ENCODE results near the gene MLLT1.
A peak's percentile ranks its signal among the peaks of the same experiment; 100 is the strongest.

The MLLT1 gene

DNA sequence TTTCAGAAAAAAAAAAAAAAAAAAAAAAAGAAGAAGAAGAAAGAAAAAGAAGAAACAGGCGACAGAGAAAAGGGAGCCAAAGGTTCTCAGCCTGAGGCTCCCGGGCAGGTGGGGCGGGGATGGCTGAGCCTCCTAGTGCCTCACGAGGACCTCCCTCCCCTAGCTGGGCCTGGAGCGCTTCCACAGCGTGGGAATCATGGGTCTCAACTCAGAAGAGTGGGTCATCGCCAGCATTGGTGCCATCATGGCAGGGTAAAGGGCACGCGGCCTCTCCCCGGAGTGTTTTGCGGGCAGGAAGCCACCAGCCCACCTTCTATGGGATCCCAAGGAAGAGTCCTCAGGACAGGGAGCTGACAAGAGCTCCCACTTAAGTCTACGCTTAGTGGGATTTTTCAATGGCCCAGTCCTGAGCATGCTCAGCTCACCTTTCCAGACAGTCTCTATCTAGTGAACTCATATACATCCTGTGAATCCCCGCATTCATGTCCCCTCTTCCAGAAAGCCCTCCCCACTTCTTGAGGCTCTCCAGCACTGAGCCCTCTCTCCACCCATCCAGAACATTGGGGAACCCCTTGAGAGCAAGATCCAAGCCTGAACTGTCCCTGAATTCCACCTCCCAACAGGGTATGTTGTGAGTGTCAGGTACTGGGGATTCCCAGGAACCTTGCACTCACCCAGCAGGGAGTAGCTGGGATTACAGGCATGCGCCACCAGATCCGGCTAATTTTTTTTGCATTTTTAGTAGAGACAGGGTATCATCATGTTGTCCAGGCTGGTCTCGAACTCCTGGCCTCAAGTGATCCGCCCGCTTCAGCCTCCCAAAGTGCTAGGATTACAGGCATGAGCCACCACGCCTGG is 74.7 kb downstream of the MLLT1 start:
- DNase-seq, result no peak

- no peak for DNase-seq
Observed at GRCh38 chr19:6204212-6204611, 75.6 kb downstream of the MLLT1 start.

DNA sequence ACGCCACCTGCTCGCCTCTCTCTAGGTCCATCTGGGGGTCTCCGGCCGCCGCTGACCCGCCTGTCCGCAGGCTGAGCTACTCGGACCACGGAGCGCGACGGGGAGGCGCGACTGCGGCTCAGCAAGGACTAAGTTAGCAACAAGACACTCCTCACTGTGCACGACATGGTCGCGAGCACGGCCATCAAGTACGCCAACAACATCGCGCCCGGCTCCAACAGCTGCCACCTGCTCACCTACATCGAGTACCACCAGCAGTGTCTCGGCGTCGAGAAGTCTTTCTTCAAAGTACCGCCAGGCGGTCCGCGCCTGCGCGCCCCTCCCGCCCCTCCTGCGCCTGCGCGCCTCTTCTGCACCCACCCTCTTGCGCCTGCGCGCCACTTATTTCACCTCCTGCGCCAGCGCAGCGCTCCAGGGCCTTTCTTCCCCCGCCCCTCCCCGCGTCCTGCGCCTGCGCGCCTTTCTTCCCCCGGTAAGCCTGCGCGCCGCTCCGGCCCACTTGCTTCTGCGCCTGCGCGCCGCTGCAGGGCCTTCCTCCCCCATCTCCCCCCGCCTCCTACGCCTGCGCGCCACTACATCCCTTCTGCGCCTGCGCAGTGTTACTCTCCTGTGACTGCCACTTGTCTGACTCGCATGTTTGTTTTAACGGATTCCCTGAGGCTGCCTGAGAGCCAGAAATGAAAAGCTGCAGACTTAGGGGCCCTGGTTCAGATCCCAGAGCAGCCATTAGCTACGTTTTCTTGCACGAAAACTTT is 80.4 kb downstream of the MLLT1 start:
- DNase-seq, result peak; percentile 94 to 96

DNA sequence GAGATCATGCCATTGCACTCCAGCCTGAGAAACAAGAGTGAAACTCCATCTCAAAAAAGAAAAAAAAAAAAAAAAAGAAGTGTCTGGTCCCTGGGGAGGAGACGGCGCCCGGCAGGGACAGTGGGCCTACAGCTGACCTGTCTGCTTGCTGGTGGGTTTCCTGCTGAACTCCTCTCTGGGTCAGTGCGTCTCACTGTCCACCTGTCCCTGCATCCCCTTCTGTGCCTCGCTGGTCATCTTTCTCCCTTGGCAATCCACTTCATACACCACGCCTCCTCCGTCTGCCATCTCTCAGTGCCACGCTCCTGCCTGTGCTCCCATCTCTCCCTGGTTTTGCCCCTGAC is 80.9 kb downstream of the MLLT1 start:
- DNase-seq, result no peak

- no peak for DNase-seq
Observed at GRCh38 chr19:6196361-6196760, 83.4 kb downstream of the MLLT1 start.

DNA sequence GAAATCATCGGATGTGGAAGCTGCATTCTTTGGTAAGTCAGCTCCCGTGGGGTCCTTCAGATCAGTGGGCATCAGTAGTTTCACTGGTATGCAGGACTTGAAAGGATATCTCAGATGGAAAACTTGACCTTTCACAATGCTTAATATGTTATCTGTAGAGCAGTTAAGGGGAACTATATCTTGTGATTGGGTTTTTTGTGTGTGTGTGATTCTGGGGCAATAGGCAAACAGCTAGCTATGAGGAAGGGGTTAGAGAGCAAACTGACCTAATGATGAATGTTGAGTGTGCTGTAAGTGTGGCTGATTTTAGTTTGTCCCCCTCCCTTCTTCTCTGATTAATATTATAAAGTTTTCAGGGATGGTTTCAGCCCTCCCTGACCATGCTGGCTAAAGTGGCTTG is 91.0 kb downstream of the MLLT1 start:
- no peak for DNase-seq

DNA sequence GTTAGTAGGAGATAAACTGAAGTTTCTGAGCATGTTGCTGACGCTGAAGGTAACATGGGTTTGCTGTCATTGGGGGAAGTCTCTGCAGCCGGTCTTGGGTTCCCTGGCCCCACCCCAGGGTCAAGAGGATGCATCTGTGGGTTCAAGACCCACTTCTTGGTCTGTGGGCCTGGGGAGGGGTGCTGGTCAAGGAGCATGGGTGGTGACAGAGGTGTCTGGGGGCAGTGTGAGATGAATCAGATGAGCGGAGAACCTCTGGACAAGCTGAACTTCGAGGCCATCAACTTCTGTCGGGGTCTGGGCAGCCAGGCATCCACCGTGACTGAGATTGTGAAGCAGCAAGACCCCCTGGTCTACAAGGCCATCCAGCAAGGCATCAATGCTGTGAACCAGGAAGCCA is 92.4 kb downstream of the MLLT1 start:
- DNase-seq, result no peak

- DNase-seq, result no peak
Observed at GRCh38 chr19:6185835-6186834, 93.6 kb downstream of the MLLT1 start.

DNA sequence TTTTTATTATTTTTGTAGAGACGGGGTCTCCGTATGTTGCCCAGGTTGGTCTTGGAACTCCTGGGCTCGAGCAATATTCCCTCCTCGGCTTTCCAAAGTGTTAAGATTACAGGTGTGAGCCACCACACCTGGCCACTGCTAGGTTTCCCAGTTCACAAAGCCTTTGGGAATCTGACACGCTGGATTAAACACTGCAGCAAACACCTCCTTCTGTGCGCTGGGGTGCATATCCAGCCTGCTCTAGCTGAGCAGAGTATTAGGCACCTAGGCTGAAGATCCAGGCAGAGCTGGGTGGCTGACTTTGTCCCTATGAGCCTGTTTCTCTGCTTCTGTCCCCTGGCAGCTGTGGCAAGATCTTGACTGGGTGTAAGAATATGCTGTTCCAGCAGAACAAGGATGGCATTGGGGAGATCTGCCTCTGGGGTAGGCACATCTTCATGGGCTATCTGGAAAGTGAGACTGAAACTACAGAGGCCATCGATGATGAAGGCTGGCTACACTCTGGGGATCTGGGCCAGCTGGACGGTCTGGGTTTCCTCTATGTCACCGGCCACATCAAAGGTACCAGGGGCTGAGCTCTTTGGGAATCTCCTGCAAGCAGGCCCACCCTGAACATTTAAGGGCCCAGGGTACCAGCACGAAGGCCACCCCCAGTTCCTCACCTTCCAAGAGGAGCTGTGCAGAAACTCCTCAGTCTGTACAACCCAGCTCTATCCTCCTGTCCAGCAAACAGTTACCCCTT is 94.5 kb downstream of the MLLT1 start:
- DNase-seq, result no peak

DNA sequence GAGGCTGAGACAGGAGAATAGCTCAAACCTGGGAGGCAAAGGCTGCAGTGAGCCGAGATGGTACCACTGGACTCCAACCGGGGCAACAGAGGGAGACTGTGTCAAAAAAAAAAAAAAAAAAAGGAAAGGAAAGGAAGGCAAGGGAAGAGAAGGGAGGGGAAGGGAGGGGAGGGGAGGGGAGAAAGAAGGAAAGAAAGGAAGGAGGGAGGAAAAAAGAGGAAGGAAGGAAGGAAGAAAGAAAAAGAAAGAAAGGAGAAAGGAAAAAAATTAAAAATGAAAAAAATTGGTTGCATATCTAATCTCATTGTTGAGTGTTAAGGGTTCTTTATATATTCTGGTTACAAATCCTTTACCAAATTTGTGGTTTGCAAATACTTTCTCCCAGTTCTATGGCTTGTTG is 98.7 kb downstream of the MLLT1 start:
- DNase-seq, result no peak

GRCh38 chr19:6173190-6173589 is 106.6 kb downstream of the MLLT1 start:
- DNase-seq, result no peak

DNA sequence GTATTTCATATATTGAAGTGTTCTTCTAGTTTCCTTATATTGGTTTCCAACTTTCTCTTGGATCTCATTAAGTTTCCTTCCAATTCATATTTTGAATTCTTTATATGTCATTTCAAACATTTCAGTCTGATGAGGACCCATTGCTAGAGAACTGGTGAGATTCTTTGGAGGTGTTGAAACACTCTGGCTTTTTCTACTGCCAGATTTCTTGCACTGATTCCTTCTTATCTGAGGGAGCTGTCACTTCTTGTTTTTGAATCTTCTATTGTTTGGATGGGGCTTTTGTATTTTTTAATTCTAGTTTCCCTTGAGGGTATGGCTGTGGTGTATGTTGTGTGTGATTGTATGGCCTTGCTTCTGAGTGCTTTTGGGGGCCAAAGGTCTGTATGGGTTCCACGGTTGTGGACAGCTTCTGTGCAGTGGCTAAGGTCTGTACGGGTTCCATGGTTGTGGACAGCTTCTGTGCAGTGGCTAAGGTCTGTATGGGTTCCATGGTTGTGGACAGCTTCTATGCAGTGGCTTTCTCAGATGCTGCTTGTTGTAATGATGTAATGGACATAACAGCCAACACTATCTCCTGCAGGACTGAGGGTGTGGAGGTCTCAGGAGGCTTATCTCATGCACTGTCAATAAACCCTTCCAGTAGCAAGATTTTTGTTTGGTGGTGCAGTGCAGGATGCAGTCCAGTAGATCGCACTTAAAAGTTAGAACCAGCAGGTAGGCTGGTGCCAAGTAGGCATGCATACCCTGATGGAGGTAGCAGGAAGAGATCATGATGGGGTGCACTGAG is 107.5 kb downstream of the MLLT1 start:
- no peak for DNase-seq

DNA sequence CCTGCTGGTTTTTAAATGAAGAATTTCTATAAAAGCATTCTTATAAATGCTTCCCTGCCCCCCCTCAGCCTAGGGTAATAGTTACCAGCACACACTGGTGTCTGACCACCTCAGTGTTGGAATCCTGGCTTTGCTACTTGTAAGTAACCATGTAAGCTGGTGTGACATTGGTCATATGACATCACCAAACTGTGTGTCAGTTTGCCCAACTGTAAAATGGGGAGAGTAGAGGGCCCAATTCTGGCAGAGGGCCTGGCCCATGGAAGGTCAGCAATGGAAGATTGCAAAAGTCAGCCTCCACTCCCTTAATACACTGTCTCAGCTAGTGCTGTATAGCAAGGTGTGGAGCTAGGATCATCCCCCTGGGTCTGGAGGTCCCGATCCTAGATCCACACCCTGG is 112.7 kb downstream of the MLLT1 start:
- no peak for DNase-seq

- DNase-seq, result no peak
Observed at GRCh38 chr19:6164906-6165531, 114.8 kb downstream of the MLLT1 start.

DNA sequence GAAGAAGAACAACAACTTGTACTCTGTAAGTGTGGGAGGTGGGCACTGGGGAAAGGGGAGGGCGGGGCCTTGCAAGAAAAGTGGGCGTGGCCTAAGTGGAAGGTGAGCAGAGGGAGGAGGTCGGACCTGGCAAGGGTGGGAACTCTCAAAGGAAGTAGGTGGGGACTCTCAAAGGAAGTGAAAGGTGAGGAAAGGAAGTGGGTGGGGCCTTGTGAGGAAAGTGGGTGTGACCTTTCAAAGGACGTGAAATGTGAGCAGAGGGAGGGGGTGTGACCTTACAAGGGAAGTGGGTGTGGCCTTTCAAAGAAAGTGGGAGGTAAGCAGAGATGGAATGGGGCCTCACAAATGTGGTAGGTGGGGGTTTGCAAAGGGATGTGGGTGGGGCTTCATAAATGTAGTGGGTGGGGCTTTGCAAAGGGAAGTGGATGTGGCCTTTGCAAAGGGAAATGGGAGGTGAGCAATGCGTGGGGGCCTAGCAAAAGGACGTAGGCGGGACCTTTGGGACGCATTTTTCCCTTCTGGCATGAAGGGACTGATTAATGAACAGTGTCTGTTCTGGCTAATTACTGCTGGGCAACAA is 118.4 kb downstream of the MLLT1 start:
- peak; percentile 7 to 42 for DNase-seq
